Measurements from ENCODE around the gene RHOC. TPM values are rescaled to one million over a fixed set of nuclear protein-coding genes. Genes with fewer than 3 reads are reported as not detected.

Gene RHOC
- total RNA-seq (2022; extraction: Qiagen RNA extraction; ENCODE audit: low read depth), result 360 to 386 TPM (median 367 TPM) in 5 replicates

DNA sequence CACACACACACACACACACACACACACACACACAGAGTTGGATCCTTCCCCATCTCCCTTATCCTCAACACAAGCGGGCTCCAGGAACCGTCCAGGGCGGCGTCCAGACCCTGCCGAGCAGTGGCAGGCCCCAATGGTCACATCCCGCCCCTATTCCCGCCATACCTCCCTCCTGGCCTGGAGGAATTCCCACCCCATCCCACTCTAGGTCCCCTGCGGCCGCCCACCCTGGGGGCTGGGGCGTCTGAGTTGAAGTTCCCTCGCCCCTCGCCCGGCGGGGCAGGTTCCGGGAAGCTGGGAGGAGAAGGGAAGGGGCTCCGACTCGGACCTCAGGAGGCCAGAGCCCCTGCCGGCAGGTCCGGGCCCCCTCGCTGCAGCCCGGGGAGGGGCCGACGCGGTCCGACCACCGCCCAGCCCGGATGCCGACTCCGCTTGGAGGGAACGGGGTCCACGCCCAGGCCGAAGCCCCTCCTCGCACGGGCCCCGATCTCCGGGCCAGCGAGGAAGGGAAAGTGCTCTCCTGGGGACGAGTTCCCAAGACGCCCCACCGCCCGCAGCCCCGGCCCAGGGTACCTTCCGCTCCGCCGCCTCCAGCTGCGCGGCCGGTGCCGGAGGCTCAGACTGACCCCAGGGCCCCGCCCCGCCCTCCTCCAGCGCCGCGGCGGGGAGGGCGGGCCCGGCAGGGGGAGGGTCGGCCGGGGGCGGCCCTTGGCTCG lies at the start of gene RHOC:
RHOC (minus strand) TSS at position 623 of the 716 bp plus-strand sequence. CDS start 3,328 bp downstream, outside the sequence.

DNA sequence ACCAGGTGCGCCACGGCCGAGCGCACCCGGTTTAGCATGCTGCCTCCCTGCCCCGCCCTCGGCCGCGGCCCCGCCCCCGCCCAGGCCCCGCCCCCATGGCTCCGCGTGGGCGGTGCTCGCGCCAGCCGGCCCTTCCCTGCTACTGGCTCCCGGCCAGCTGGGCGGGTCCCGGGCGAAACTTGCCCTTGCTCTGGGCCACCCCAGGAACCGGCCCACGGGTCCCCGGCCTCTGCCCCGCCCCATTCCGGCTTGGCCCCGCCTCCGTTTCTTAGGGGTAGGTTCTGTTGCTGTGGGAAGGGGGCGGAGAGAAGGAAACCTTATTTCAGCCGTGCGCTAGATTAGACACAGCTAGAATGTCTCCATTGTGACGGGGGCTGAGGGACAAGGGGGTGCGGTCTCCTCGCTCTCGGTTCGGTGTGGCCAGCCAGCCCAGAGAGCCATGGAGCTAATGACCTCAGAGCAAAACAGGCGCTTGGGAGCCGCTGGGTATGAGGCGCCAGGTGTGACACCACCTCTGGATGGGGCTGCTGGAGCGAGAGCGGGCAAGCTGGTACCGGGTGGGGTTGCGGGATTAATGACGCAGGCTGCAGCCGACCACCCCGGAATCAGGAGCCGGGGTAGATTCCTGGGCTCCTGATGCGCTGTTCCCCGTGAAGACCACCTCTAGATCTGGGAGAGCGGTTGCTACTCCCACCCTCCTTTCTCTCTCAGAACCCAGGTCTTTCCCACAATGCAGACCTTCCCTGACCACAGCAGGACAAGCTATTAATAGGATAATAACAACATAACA lies 8.5 kb upstream of the RHOC start, which contains the start of gene PPM1J:
PPM1J (minus strand) TSS at position 69 of the 790 bp plus-strand sequence; CDS start at position 38, 31 bp downstream.

DNA sequence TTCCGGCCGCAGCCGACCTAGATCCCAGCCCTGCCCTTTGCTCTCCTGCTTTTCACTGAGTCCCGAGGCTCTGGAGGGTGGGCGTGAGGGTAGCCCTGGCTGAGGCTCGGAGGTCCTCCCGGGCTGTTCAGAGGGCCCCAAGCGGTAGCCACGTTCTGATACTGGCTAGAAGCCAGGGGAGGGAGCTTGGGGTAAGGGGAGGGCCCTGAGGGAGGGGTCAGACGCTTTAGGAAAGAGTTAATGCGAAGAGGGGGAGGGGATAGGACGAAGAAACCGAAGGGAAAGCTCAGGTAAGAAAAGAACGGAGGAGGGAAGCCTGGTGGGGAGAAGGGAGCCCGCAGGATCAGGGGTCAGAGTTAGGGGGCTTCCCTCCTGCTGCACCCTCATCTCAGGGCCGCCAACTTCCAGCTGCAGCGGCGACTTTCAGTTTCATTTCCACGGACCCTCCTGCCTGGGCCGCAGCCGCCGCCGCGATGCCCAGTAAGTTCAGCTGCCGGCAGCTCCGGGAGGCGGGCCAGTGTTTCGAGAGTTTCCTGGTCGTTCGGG lies 32.4 kb downstream of the RHOC start, which contains the start of gene MOV10:
MOV10 (plus strand) TSS at position 220 of the 546 bp plus-strand sequence; CDS start at position 474, 254 bp downstream.

Other genes with a start within 250 kb of the RHOC start
- gene WNT2B, start 198.2 kb downstream of the RHOC start, total RNA-seq (2022; extraction: Qiagen RNA extraction; ENCODE audit: low read depth), result 0.08 to 0.29 TPM (median 0.22 TPM) in 5 replicates
- gene ST7L, start 88.0 kb downstream of the RHOC start, total RNA-seq (2022; extraction: Qiagen RNA extraction; ENCODE audit: low read depth), result 10.1 to 15.7 TPM (median 13.1 TPM) in 5 replicates
- 49.4 to 85.3 TPM (median 60.2 TPM) in 5 replicates for gene CAPZA1, start 87.3 kb downstream of the RHOC start, total RNA-seq (2022; extraction: Qiagen RNA extraction; ENCODE audit: low read depth)
- gene MOV10, start 32.5 kb downstream of the RHOC start, total RNA-seq (2022; extraction: Qiagen RNA extraction; ENCODE audit: low read depth), result 24.1 to 39.0 TPM (median 32.1 TPM) in 5 replicates
- 0.50 to 1.4 TPM (median 1.3 TPM) in 5 replicates for gene PPM1J, start 8.2 kb upstream of the RHOC start, total RNA-seq (2022; extraction: Qiagen RNA extraction; ENCODE audit: low read depth)
- gene SLC16A1, start 249.1 kb upstream of the RHOC start, total RNA-seq (2022; extraction: Qiagen RNA extraction; ENCODE audit: low read depth), result 34.6 to 51.4 TPM (median 46.0 TPM) in 5 replicates